Measurements from ENCODE around the gene AFF3. TPM values are rescaled to one million over a fixed set of nuclear protein-coding genes. Genes with fewer than 3 reads are reported as not detected.

AFF3 gene
- total RNA-seq, 1 experiment from 2014 or later: 0.61 TPM

GRCh38 chr2:100125626-100126025 is 16.8 kb downstream of the AFF3 start:
- TF ChIP-seq POLR2AphosphoS5 (IDR thresholded peaks at IDR 0.05; ENCODE audit: low read depth, low read length) (no peak), CEBPB (IDR thresholded peaks at IDR 0.05; ENCODE audit: low read depth) (no peak), ZBTB33 (IDR thresholded peaks at IDR 0.05; ENCODE audit: extremely low read depth, insufficient replicate concordance, low read length) (no peak), EZH2 (IDR thresholded peaks at IDR 0.05) (no peak), RAD21 (IDR thresholded peaks at IDR 0.05; ENCODE audit: low read depth) (no peak), CBX3 (IDR thresholded peaks at IDR 0.05; ENCODE audit: low read depth) (no peak), SIN3A (IDR thresholded peaks at IDR 0.05; ENCODE audit: low read depth) (no peak), POLR2A (IDR thresholded peaks at IDR 0.05; ENCODE audit: borderline replicate concordance, extremely low read depth, insufficient read depth, insufficient read length) (no peak), EGR1 (IDR thresholded peaks at IDR 0.05; ENCODE audit: low read depth) (no peak), ZNF274 (IDR thresholded peaks at IDR 0.05; ENCODE audit: low read depth, low read length) (no peak), EZH2phosphoT487 (IDR thresholded peaks at IDR 0.05; ENCODE audit: borderline replicate concordance) (no peak), CTCF (IDR thresholded peaks at IDR 0.05 in 2 of 3, conservative IDR thresholded peaks at IDR 0.05 in 1 of 3; ENCODE audit: borderline replicate concordance in 1 of 3, insufficient read depth in 1 of 3, low read depth in 2 of 3, low read length in 2 of 3) (no peak), REST (IDR thresholded peaks at IDR 0.05; ENCODE audit: low read depth) (no peak), ELF1 (IDR thresholded peaks at IDR 0.05; ENCODE audit: borderline replicate concordance, low read depth) (no peak), YY1 (IDR thresholded peaks at IDR 0.05; ENCODE audit: extremely low read depth, insufficient replicate concordance, low read depth, low read length) (no peak), FOSL1 (IDR thresholded peaks at IDR 0.05; ENCODE audit: low read depth) (no peak), MAX (IDR thresholded peaks at IDR 0.05) (no peak), SRF (IDR thresholded peaks at IDR 0.05; ENCODE audit: low read depth) (no peak), ATF3 (IDR thresholded peaks at IDR 0.05) (no peak), ZFX (IDR thresholded peaks at IDR 0.05) (no peak)
- Histone ChIP-seq H2AFZ (ENCODE audit: low read depth, low read length, poor library complexity, severe bottlenecking) (no peak overlapping the region), H3K9ac (ENCODE audit: low read length) (no peak overlapping the region), H3K9me3 (ENCODE audit: control insufficient read depth in 1 of 2, insufficient read depth in 1 of 2, low read depth in 1 of 2, low read length in 2 of 2) (no peaks in the 10 kb centered on the region), H3K27me3 (ENCODE audit: insufficient read depth, low read length) (no peaks in the 10 kb centered on the region), H3K79me2 (ENCODE audit: insufficient read depth, low read length) (no peaks in the 10 kb centered on the region), H3K36me3 (ENCODE audit: control insufficient read depth in 1 of 2, insufficient read depth in 2 of 2, low read length in 2 of 2) (no peaks in the 10 kb centered on the region), H3K27ac (ENCODE audit: low read depth, low read length) (no peak overlapping the region), H3K4me2 (ENCODE audit: low read length) (no peak overlapping the region), H4K20me1 (ENCODE audit: insufficient read depth) (no peaks in the 10 kb centered on the region), H3K4me1 (ENCODE audit: control insufficient read depth in 1 of 2, insufficient read depth in 2 of 2, low read length in 2 of 2) (peaks cover 0 to 6% of the 10 kb centered on the region in 2 experiments; a peak in 2 of 4 replicates), H3K4me3 (replicated peaks in 1 of 2; ENCODE audit: low read depth in 1 of 2, low read length in 2 of 2) (no peak overlapping the region), H3K9me2 (ENCODE audit: insufficient read depth) (no peaks in the 10 kb centered on the region)
- ChIA-PET POLR2A (no interaction called here), RAD21 (ENCODE audit: low non-redundant PET in 1 of 2, low total read pairs in 2 of 2, uncharacterized antibody in 2 of 2, unreplicated experiment in 2 of 2) (no interaction called here), CTCF (no interaction called here)
- DNase-seq (ENCODE audit: low read depth, low spot score): no peak
- no peak for ATAC-seq
- no TSS peak for BruUV-seq (replicated peaks)
- intact Hi-C loops (cut with micrococcal nuclease): no loop called here

Measured in HCT116 (cell line).